Myocyte (in vitro differentiated cells): ENCODE data around the gene SGCA. TPM values are rescaled to one million over a fixed set of nuclear protein-coding genes. Genes with fewer than 3 reads are reported as not detected.
A peak's percentile ranks its signal among the peaks of the same experiment; 100 is the strongest.

Experiments
- DNase-seq: peaks from one replicate; pipeline ENCODE4 v3.0.0-alpha.2; 2012; ENCODE audit warnings: low read depth
- total RNA-seq: library from RNA; depleted of rRNA; stranded (reverse); fragments of >200 nt; gene quantifications from 2 replicates; pipeline ENCODE4 v1.2.3, GENCODE V29; 2014

Gene SGCA
- total RNA-seq, 1 donor from 2014 or later, result 447 TPM

DNA sequence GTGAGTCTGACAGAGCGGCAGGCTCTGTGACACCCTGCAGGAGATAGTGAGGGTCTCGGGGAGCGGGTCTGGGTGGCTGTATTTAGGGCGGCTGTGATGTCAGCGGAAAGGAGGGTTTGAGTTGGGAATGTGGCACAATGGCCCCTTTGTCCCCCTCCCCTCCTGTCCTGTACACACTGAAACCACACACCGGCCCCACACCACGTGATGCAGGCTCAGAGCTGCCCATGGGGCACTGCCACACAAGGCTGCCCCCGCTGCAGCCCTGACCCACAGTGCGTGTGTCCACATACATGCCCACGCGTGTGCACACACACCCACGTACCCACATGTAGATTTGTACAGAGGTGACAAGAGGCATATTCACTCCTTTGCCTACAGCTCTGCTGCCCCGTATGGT, 15.3 kb downstream of the SGCA start:
- DNase-seq, result no peak

GRCh38 chr17:50181591-50182560, 16.1 kb downstream of the SGCA start:
- peak; percentile 87 for DNase-seq

DNA sequence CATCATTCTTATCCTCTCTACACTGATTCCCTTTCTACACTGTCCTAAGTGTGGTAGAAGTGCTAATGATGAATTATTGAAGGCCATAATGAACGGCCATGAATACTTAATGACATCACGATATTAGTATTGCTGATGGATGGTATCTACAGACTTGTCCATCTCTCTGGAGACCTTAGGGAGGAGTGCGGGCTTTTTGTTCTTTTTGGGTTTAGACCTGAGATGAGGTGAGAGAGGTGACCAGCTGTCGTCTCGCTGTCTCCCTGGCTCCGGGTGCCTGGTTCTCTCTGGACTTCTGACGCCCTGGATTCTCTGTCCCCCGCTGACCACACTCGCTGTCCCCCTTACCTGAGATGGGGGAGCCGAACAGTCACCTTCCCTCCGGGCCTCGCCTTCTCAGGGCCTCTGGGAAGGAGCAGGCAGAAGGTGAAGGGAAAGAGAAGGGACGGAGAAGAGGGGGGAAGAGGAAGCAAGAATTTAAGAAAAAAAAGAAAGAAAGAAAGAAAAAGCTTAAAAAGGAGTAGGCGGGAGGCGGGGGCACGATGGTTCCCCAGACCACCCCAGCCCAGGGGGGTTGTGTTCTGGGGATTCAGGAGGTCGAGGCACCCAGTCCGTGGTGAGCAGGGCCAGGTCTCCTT, 17.1 kb downstream of the SGCA start:
- DNase-seq, result peak; percentile 31

DNA sequence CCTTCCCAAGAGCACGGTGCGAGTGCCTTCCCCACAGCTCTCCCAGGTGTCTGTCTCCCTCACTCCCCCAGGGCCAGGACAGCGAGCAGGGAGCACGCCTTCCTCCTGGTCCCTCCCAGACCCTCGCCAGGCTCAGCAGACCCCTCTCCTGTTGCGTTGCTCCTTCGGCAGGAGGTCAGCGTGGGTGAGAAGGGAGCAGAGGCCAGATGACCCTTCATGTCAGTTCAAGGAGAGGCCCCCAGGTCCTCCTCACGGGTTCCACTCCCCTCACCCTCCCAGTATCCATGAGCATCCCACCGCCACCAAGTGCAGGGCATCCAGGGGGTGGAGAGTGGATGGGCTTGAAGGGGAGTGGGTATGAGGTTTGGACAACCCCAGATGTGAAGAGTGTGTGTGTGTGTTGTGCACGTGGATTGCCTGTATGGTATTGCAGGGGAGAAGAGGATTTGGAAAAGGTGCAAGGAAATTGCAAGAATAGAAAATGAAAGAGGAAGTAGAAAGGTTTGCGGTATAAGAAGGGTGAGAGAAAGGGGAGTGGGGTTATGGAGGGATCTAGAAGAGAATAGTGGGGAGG, 17.7 kb downstream of the SGCA start:
- DNase-seq, result peak; percentile 20

- DNase-seq, result peak; percentile 36
Observed at GRCh38 chr17:50184064-50184463, 18.3 kb downstream of the SGCA start.

DNA sequence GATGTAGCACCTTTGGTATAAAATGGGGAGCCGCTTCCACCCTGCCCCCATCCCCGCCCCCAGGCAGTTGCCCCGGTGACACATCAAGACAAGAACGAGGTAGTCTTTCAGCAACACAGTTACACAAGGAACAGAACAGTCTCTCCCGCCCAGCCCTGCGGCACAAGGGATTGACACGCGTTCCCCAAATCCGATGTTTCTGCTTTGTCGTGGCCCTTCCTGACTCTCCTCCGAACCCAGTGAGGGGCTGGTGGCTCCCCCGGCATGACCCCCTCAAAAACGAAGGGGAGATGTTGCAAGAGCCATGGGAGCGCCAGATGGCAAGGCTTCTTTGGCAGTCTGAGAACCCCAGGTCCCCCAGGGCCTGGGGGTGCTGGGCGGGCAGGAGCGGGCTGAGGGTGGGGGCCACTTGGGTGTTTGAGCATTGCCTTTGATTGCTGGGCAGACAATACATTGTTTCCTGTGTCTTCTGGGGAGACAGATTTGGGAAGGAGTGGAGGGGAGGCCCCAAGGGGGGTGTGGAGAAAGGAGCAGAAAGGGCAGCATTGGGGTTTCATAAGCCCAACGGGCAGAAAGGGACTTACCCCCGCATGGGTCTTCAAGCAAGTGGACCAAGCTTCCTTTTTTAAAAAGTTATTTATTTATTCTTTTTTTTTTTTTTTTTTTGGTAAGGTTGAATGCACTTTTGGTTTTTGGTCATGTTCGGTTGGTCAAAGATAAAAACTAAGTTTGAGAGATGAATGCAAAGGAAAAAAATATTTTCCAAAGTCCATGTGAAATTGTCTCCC, 19.0 kb downstream of the SGCA start:
- peak; percentile 43 for DNase-seq

DNA sequence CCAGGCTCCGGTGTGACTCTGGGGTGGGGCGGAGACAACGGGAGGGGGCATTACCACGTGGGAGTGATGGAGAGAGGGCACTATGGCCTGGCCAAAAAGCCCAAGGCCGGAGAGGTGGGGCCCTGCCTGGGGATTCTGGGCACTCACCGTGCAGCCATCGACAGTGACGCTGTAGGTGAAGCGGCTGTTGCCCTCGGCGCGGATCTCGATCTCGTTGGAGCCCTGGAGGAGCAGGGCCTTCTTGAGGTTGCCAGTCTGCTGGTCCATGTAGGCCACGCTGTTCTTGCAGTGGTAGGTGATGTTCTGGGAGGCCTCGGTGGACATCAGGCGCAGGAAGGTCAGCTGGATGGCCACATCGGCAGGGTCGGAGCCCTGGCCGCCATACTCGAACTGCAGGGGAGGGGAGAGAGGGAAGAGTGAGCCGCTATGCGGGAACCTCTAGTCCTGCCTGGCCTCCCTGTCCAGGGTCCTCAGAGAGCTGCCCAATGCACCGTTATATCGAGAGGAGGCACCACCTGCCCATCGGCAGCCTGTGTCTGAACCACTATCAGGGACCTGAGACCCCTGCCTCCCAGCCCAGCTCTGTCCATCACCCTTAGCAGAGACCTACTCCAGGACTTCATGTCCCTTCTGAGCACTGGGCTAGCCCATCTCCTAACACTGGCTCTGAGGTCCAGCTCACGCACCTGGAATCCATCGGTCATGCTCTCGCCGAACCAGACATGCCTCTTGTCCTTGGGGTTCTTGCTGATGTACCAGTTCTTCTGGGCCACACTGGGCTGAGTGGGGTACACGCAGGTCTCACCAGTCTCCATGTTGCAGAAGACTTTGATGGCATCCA, 20.0 kb downstream of the SGCA start:
- peak; percentile 24 for DNase-seq

DNA sequence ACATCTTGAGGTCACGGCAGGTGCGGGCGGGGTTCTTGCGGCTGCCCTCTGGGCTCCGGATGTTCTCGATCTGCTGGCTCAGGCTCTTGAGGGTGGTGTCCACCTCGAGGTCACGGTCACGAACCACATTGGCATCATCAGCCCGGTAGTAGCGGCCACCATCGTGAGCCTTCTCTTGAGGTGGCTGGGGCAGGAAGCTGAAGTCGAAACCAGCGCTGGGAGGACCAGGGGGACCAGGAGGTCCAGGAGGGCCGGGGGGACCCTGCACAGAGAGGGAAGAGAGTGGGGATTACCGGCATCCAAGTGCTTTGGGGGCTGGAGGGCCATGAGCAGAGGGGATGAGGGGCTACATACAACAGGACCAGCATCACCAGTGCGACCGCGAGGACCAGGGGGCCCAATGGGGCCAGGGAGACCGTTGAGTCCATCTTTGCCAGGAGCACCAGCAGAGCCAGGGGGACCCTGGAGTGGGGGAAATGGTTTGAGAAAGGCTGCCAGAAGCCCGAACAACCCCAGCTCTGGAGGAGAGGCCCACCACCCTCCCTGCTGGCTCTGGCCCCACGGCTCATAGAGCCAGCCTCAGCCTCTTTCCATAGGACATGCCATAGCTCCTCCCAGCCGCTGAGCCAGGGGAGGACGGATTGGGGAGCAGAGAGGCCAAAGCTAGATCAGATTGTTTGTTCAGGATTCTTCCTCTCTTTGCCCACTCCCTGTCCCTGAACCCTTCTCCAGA, 21.0 kb downstream of the SGCA start:
- DNase-seq, result peak; percentile 56

- DNase-seq, result no peak
Observed at GRCh38 chr17:50187394-50187725, 21.6 kb downstream of the SGCA start.

DNA sequence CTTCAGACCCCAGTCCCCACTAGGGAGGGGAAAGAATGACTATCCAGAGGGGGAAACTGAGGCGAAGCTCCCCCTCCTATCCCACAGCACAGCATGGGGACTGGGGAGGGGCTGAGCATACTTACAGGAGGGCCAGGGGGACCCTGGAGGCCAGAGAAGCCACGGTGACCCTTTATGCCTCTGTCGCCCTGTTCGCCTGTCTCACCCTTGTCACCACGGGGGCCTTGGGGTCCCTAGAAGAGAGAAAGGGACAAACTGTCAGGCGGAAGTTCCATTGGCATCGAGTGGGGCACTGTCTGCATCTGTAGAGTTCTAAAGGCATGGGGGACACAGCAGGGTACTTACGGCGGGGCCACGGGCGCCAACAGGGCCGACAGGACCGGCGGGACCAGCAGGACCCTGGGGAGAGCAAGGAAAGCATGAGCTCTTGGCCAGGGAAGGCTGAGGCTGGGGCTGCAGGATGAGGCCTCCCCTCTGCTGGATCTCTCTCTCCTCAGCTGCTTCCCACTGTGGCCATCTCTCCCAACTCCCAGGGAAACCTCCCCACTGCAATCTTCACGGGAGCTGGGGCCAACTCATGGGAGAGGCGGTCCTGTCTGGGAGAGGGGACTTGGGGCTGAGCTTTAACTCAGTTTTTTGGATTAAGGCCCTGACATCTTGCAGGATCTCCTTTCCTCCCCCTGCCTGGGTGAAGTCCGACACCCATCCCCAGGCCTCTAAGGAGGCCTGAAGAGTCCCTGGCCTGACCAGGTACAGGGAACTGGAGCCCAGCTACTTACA, 22.1 kb downstream of the SGCA start:
- DNase-seq, result peak; percentile 51

DNA sequence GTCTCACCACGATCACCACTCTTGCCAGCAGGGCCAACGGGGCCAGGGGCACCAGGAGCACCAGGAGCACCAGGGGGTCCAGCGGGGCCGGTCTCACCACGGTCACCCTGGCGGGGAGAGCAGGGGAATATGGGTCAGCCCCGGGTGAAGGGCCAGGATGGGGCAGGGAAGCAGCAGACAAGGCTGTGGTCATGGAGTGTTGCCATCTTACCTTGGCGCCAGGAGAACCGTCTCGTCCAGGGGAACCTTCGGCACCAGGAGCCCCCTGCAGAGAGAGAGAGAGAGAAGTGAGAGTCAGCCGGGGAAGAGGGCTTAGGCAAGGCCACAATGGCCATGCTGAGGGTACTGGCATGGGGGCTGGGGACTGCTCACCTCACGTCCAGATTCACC, 22.7 kb downstream of the SGCA start:
- no peak for DNase-seq

GRCh38 chr17:50188921-50189549, 23.2 kb downstream of the SGCA start:
- DNase-seq, result peak; percentile 29

DNA sequence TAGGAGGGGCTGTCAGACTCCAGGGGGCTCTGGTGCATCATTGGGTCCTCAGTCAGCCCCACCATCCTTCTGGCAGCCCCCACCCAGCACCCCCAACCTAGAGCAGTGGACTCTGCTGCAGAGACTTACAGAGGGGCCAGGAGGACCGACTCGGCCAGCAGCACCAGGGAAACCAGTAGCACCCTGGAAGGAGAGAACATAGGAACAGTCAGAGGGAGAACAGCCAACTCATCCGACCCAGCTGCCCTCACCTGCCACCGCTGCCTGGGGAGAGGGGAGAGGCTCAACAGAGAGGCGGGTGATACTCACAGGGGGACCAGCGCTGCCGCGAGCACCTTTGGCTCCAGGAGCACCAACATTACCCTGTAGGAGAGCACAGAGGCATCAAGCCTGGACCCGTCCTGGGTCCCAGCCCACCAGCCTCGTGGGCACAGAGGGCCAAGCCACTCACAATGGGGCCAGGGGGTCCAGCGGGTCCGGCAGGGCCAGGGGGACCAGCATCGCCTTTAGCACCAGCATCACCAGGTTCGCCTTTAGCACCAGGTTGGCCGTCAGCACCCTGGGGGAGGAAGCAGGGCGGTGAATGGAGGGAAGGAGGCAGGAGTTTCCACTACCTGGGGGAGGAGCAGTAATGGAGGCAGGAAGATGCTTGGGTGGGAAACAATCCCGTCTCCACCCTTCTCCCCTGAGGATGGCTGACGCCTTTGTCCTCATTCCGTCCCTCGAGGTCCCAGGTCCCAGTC, 23.9 kb downstream of the SGCA start:
- peak; percentile 29 for DNase-seq

GRCh38 chr17:50190293-50190602, 24.4 kb downstream of the SGCA start:
- no peak for DNase-seq

DNA sequence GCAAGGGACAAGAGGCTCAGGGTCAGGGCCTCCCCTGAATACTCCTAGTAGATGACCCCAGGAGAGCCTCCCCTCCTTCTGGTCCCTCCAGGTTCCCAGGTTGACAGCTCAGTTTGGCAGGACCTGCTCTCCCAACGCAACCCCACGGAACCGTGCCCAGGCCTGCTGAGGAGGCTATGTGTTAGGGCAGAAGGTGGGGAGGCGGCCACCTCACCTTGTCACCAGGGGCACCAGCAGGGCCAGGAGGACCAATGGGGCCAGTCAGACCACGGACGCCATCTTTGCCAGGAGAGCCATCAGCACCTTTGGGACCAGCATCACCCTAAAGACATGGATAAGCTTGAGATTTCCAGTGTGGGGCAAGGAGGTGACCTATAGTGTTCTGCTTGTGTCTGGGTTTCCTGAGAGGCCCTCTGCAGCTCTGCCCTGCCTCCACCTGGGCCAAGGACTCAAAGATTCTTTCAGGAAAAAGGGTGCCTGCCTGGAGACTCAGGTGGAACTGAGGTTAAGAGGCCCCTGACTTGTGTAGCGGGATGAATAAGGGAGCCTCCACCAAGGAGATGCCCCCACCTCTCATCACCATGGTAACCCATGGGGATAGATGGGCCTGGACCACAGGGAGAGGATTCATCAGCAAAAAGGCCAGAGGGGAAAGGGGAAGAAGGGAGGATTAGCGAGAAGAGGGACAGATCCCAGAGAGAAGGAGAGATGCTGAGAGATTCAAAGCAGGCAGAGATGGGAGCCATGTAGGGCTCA, 25.0 kb downstream of the SGCA start:
- DNase-seq, result no peak

DNA sequence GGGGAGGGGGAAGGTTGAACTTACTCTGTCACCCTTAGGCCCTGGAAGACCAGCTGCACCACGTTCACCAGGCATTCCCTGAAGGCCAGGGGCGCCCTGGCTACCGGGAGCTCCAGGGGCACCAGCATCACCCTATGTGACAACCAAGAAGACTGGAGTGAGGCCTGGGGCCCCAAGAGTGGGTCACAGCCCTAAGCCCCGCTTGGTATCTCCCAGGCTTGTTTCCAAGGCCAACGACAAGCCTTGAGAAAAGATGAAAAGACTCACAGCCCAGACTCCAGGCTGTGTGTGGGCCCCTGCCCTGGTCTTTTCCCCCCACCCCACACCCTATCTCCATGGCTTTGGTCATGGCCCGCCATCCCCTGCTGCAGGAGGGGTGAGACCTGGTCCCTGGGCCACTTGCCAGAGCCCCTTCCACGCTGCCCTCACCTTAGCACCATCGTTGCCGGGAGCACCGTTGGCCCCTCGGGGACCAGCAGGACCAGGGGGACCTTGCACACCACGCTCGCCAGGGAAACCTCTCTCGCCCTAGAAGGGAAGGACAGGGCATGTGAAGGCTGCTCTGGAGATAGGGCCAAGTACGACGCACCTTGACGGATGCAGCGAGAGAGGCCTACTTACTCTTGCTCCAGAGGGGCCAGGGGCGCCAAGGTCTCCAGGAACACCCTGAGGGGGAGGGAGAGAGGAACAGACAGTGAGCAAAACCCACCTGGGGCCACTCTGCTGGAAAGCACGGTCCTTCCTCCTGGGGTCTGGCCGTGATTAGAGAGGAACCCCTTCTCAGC, 25.7 kb downstream of the SGCA start:
- DNase-seq, result peak; percentile 9
